Activated T-cell treated with anti-CD3 and anti-CD28 coated beads, Interleukin-2, amount 50 U/mL, for 72 hours (primary cell): ENCODE data around the gene CACNA2D3. TPM values are rescaled to one million over a fixed set of nuclear protein-coding genes. Genes with fewer than 3 reads are reported as not detected.

Source experiments
- ATAC-seq, 2 donors: fragments of 150-1000 bp; cut with Tn5 transposase; replicated peaks in 1 of 2; 2 replicates each; pipeline ENCODE4 v1.10.0; 2021; ENCODE audit warnings: moderate library complexity in 2 of 2, mild to moderate bottlenecking in 1 of 2
- DNase-seq, 2 donors: peaks; one replicate each; pipeline ENCODE4 v3.0.0; 2021 to 2022; ENCODE audit warnings: mixed read lengths in 1 of 2
- H3K27ac Mint-ChIP-seq: one replicate; pipeline ENCODE4 v1.8.0; 2022; ENCODE audit warnings: mild to moderate bottlenecking, moderate library complexity, mixed read lengths
- H3K27me3 Mint-ChIP-seq: one replicate; pipeline ENCODE4 v1.8.0; 2022; ENCODE audit warnings: low read depth, mixed read lengths
- H3K36me3 Mint-ChIP-seq, 2 donors: one replicate each; pipeline ENCODE4 v1.8.0; 2022; ENCODE audit warnings: mixed read lengths in 2 of 2, mild to moderate bottlenecking in 1 of 2; ENCODE audit not compliant: insufficient read depth in 2 of 2
- H3K4me1 Mint-ChIP-seq: one replicate; pipeline ENCODE4 v1.8.0; 2022; ENCODE audit warnings: low read depth, mixed read lengths
- H3K4me3 Mint-ChIP-seq, 2 donors: one replicate each; pipeline ENCODE4 v1.8.0; 2022; ENCODE audit warnings: mild to moderate bottlenecking in 2 of 2, mixed read lengths in 2 of 2, moderate library complexity in 2 of 2
- H3K9me3 Mint-ChIP-seq, 2 donors: one replicate each; pipeline ENCODE4 v1.8.0; 2022; ENCODE audit warnings: mixed read lengths in 2 of 2
- total RNA-seq, 2 donors: library from RNA; stranded (reverse); gene quantifications; one replicate each; pipeline ENCODE4 v1.2.3, GENCODE V29; 2022

Gene CACNA2D3
- not detected for total RNA-seq

GRCh38 chr3:54122324-54123002, at the start of gene CACNA2D3:
Gene CACNA2D3 (plus strand): TSS chr3:54122552.
- Mint-ChIP-seq H3K9me3 (peaks cover 0 to 3% of the 10 kb centered on the region in 2 donors), H3K27me3 (peaks cover 49% of the 10 kb centered on the region)

GRCh38 chr3:54073386-54073785, 49.0 kb upstream of the CACNA2D3 start:
- Mint-ChIP-seq H3K4me3 (no peak overlapping the region), H3K4me1 (no peaks in the 10 kb centered on the region), H3K9me3 (peaks cover 2 to 9% of the 10 kb centered on the region in 2 donors), H3K27me3 (no peaks in the 10 kb centered on the region), H3K36me3 (peaks cover 0 to 4% of the 10 kb centered on the region in 2 donors), H3K27ac (no peak overlapping the region)
- no peak for DNase-seq
- ATAC-seq: no peak

More at GRCh38 chr3:54122324-54123002, at the start of gene CACNA2D3:
- no peak for ATAC-seq
- DNase-seq: no peak
- H3K4me3 Mint-ChIP-seq: peak within 1 kb of the TSS; percentile 28 to 72
- H3K36me3 Mint-ChIP-seq: peaks cover 1% of the 10 kb centered on the region in 2 donors
- no peak within 1 kb of the TSS for H3K27ac Mint-ChIP-seq
- peaks cover 6% of the 10 kb centered on the region for H3K4me1 Mint-ChIP-seq

- ATAC-seq (no peak), DNase-seq (no peak)
- no peaks in the 10 kb centered on the region for H3K36me3 Mint-ChIP-seq
- H3K27ac Mint-ChIP-seq: no peak overlapping the region
- peaks cover 0 to 2% of the 10 kb centered on the region in 2 donors for H3K9me3 Mint-ChIP-seq
- no peaks in the 10 kb centered on the region for H3K4me1 Mint-ChIP-seq
- H3K27me3 Mint-ChIP-seq: peaks cover 8% of the 10 kb centered on the region
- no peak overlapping the region for H3K4me3 Mint-ChIP-seq
Measured at GRCh38 chr3:54079314-54079713, 43.0 kb upstream of the CACNA2D3 start.

GRCh38 chr3:54079730-54080325, 42.5 kb upstream of the CACNA2D3 start:
- DNase-seq (no peak), ATAC-seq (no peak)
- H3K27ac Mint-ChIP-seq: no peak overlapping the region
- no peaks in the 10 kb centered on the region for H3K4me1 Mint-ChIP-seq
- peaks cover 8% of the 10 kb centered on the region for H3K27me3 Mint-ChIP-seq
- peaks cover 0 to 2% of the 10 kb centered on the region in 2 donors for H3K9me3 Mint-ChIP-seq
- no peaks in the 10 kb centered on the region for H3K36me3 Mint-ChIP-seq
- H3K4me3 Mint-ChIP-seq: no peak overlapping the region

- Mint-ChIP-seq H3K27ac (no peak overlapping the region), H3K9me3 (peaks cover 0 to 2% of the 10 kb centered on the region in 2 donors), H3K4me1 (no peaks in the 10 kb centered on the region), H3K36me3 (no peaks in the 10 kb centered on the region), H3K27me3 (peaks cover 30% of the 10 kb centered on the region), H3K4me3 (no peak overlapping the region)
- ATAC-seq (no peak), DNase-seq (no peak)
Measured at GRCh38 chr3:54083921-54084320, 38.4 kb upstream of the CACNA2D3 start.

GRCh38 chr3:54085936-54086335, 36.4 kb upstream of the CACNA2D3 start:
- no peaks in the 10 kb centered on the region for H3K9me3 Mint-ChIP-seq
- H3K4me1 Mint-ChIP-seq: no peaks in the 10 kb centered on the region
- no peak overlapping the region for H3K27ac Mint-ChIP-seq
- no peak overlapping the region for H3K4me3 Mint-ChIP-seq
- peaks cover 29% of the 10 kb centered on the region for H3K27me3 Mint-ChIP-seq
- ATAC-seq (no peak), DNase-seq (no peak)
- H3K36me3 Mint-ChIP-seq: no peaks in the 10 kb centered on the region

GRCh38 chr3:54086652-54087405, 35.5 kb upstream of the CACNA2D3 start:
- no peak for ATAC-seq
- Mint-ChIP-seq H3K27ac (no peak overlapping the region), H3K9me3 (no peaks in the 10 kb centered on the region), H3K4me1 (no peaks in the 10 kb centered on the region), H3K36me3 (no peaks in the 10 kb centered on the region), H3K27me3 (peaks cover 29% of the 10 kb centered on the region), H3K4me3 (no peak overlapping the region)
- no peak for DNase-seq

- Mint-ChIP-seq H3K9me3 (no peaks in the 10 kb centered on the region), H3K36me3 (no peaks in the 10 kb centered on the region), H3K27ac (no peak overlapping the region), H3K4me1 (no peaks in the 10 kb centered on the region), H3K27me3 (peaks cover 29% of the 10 kb centered on the region), H3K4me3 (no peak overlapping the region)
- ATAC-seq (no peak), DNase-seq (no peak)
Measured at GRCh38 chr3:54087581-54088410, 34.6 kb upstream of the CACNA2D3 start.

GRCh38 chr3:54093491-54094248, 28.7 kb upstream of the CACNA2D3 start:
- Mint-ChIP-seq H3K9me3 (no peaks in the 10 kb centered on the region), H3K4me1 (no peaks in the 10 kb centered on the region), H3K4me3 (no peak overlapping the region), H3K36me3 (no peaks in the 10 kb centered on the region), H3K27me3 (peaks cover 9% of the 10 kb centered on the region), H3K27ac (no peak overlapping the region)
- no peak for ATAC-seq
- DNase-seq: no peak

GRCh38 chr3:54094926-54095325, 27.4 kb upstream of the CACNA2D3 start:
- Mint-ChIP-seq H3K9me3 (no peaks in the 10 kb centered on the region), H3K27ac (no peak overlapping the region), H3K4me1 (no peaks in the 10 kb centered on the region), H3K36me3 (no peaks in the 10 kb centered on the region), H3K27me3 (peaks cover 1% of the 10 kb centered on the region), H3K4me3 (no peak overlapping the region)
- no peak for DNase-seq
- no peak for ATAC-seq

GRCh38 chr3:54099381-54099780, 23.0 kb upstream of the CACNA2D3 start:
- Mint-ChIP-seq H3K4me3 (no peak overlapping the region), H3K27ac (no peak overlapping the region), H3K9me3 (no peaks in the 10 kb centered on the region), H3K27me3 (no peaks in the 10 kb centered on the region), H3K4me1 (no peaks in the 10 kb centered on the region), H3K36me3 (no peaks in the 10 kb centered on the region)
- DNase-seq (no peak), ATAC-seq (no peak)

GRCh38 chr3:54104084-54104483, 18.3 kb upstream of the CACNA2D3 start:
- Mint-ChIP-seq H3K36me3 (no peaks in the 10 kb centered on the region), H3K27me3 (no peaks in the 10 kb centered on the region), H3K4me3 (no peak overlapping the region), H3K27ac (no peak overlapping the region), H3K4me1 (no peaks in the 10 kb centered on the region), H3K9me3 (no peaks in the 10 kb centered on the region)
- DNase-seq (no peak), ATAC-seq (no peak)
